HG03139 (cell line): ENCODE results near the gene KANK3.
"Not testable (repeated sequence)": the region's sequence is repeated elsewhere in the genome, so short reads cannot be mapped to it uniquely, and the experiment has no call there.

Experiments used
- ATAC-seq: cut with Tn5 transposase; IDR thresholded peaks from one replicate; pipeline ENCODE4 v1.9.1; 2021; ENCODE audit not compliant: unreplicated experiment

The KANK3 gene

DNA sequence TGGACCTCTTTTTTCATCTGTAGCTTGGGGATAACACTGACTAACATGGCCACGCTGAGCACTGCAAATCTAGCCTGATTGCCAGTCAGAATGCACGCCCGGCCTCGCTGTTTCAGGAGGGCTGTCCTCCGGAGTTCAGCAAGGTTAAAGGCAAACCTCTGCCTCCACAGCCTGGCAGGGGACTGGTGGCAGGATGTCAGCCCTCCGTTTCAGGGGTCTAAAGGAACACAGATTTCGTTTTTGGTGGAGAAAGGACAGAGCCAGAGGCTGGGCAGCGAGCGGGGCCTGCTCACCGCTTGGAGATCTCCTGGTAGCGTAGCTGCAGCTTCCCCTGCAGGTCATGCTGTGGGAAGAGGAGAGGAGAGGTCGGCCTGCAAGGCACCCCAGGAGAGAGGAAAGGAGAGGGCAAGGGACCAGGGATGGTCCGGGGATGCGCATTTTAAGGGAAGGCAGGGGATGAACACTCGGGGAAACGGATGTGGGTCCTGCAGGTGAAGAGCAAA is 22.4 kb downstream of the KANK3 start:
- no peak for ATAC-seq

DNA sequence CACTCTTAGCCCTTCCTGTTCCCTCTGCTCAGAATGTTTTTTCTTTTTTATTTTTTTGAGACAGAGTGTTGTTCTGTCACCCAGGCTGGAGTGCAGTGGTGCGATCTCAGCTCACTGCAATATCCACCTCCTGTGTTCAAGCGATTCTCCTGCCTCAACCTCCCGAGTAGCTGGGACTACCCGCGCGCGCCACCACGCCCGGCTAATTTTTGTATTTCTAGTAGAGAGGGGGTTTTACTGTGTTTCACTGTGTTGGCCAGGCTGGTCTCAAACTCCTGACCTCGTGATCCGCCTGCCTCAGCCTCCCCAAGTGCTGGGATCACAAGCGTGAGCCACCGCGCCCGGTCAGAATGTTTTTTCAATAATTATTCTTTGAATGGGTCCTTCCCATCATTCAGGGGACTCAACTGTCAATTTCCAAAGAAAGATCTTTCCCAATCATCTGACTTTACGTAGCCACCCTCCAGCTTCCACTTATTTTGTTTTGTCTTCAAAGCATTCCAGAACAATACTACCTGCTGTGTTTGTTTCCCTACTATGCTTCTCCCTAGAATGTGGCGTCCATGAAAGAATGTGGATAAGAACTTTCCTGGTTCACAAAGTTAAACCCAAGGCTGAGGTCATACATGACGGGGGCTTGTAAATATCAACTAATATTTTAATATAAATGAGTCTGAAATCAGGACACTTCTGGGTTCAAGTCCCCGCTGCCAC is 23.1 kb downstream of the KANK3 start:
- ATAC-seq: no peak

DNA sequence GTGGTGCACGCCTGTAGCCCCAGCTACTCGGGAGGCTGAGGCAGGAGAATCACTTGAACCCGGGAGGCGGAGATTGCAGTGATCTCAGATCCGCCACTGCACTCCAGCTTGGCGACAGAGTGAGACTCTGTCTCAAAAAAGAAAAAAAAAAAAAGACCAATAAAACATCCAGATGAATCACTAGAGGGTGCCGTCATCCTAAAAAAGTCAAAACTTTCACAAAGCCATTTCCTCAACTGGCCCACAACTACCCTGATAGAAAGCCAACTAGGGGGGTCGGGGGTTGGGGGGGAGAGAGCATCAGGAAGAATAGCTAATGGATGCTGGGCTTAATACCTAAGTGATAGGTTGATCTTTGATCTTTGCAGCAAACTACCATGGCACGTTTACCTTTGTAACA is 24.2 kb downstream of the KANK3 start:
- ATAC-seq: not testable (repeated sequence)

DNA sequence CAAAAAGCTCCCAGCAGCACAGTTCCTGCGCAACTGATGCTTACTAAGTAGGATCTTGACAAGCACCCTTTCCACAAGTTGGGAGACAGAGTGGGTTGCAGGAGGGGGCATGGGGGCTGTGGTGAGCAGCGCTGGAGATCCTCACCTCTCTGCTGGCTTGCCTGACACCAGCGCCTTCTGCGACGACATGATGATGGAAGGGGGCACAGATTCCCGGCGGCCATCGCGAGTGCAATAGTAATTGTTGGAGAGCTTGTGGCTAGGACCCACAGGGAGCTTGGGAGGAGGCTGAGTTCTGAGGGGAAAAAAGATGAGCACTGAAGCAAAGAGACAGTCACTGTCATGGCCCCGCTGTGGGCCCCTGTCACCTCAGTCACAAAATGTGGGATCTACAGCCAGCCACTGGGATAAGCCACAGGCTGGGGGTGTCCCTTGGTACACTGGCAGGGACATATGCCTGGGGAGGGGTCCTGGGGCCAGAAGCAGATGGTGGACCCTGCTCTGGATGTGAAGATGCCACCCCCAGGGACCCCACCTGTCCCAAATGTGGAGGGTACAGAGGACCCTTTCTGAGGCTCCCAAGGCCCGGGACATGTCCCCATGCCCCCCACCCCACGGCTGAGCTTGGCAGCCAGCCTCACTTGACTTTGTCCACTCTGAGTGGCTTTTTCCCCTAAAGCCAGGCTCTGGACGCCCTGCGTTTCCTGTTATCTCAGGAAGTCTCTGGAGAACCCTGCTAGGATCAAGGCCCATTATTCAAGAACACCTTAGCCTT is 26.5 kb downstream of the KANK3 start:
- ATAC-seq: no peak

DNA sequence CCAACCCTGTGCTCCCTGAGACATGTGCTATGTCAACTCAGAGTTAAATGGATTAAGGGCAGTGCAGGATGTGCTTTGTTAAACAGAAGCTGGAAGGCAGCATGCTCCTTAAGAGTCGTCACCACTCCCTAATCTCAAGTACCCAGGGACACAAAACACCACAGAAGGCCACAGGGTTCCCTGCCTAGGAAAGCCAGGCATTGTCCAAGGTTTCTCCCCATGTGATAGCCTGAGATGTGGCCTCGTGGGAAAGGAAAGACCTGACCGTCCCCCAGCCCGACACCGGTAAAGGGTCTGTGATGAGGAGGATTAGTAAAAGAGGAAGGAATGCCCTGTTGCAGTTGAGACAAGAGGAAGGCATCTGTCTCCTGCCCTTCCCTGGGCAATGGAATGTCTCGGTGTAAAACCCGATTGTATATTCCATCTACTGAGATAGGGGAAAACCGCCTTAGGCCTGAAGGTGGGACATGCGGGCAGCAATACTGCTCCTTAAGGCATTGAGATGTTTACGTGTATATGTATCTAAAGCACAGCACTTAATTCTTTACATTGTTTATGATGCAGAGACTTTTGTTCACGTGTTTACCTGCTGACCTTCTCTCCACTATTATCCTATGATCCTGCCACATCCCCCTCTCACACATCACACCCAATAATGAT is 28.0 kb downstream of the KANK3 start:
- ATAC-seq: not testable (repeated sequence)

DNA sequence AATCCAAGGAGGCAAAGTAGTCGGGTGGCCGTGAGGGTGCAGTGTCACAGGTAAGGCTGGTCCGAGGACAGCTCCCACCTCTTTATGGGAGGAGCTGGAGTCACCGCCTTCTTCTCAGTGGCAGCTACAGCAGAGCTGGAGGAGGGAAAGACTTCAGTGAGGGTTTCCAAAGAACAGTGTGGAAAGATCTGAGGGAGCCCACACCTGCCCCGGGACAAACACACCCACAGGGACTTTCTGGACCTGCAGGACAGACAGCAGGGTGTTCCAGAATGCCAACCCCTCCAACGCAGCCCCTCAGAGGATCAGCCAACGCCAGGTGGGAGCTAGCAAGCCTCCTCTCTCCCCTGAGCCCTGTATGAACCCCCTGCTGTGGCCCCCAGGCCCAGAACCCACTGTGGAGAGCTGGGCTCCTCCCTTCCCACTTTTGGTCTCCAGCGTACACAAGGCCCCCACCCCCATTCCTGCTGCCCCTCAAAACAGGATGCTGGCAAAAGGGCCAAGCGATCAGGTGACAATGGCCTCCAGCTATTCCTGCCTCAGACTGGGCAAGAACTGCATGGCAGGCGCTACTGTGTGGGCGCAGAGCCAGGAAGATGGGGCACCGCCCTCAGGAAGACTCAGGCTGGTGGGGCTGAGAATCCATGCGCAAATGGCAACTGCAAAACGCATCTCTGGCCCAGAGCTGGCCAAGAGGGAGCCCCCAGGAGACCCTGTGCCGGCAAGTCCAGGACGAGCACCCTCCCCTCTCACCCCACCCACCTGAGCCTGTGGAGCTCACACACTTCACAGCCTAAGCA is 31.4 kb downstream of the KANK3 start:
- ATAC-seq: no peak

DNA sequence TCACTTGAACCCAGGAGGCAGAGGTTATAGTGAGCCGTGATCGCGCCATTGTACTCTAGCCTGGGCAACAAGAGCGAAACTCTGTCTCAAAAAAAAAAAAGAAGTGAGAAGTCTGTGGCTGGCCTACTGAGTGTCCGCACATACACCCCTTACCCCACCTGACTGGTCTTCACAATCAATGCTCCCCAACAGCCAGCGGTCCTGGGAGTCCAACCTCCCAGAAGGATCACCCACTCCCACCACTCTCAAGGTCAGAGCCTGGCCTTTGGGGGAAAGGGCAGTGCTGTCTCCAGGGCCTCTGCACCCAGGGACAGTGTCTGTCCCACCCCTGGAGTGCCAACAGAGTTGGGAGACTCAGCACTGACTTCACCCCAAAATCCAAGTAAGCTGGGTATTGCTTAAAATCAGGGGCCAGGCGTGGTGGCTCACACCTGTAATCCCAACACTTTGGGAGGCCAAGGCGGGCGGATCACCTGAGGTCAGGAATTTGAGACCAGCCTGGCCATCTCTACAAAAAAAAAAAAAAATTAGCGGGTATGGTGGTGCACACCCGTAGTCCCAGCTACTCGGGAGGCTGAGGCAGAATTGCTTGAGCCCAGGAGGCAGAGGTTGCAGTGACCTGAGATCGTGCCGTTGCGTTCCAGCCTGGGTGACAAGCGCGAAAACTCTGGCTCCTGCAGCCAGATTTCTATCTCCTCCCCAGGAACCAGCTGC is 32.6 kb downstream of the KANK3 start:
- no peak for ATAC-seq

DNA sequence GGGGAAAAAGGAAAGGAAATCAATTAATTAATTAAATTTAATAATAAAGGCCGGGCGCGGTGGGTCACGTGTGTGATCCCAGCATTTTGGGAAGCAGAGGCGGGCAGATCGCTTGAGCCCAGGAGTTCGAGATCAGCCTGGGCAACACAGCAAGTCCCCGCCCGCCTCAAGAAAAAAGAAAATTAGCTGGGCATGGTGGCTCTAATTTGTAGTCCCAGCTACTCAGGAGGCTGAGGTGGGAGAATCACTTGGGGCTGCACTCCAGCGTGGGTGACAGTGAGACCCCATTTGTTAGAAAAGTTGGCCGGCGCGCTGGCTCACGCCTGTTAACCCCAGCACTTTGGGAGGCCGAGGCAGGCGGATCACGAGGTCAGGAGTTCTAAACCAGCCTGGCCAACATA is 34.2 kb downstream of the KANK3 start:
- ATAC-seq: no peak

DNA sequence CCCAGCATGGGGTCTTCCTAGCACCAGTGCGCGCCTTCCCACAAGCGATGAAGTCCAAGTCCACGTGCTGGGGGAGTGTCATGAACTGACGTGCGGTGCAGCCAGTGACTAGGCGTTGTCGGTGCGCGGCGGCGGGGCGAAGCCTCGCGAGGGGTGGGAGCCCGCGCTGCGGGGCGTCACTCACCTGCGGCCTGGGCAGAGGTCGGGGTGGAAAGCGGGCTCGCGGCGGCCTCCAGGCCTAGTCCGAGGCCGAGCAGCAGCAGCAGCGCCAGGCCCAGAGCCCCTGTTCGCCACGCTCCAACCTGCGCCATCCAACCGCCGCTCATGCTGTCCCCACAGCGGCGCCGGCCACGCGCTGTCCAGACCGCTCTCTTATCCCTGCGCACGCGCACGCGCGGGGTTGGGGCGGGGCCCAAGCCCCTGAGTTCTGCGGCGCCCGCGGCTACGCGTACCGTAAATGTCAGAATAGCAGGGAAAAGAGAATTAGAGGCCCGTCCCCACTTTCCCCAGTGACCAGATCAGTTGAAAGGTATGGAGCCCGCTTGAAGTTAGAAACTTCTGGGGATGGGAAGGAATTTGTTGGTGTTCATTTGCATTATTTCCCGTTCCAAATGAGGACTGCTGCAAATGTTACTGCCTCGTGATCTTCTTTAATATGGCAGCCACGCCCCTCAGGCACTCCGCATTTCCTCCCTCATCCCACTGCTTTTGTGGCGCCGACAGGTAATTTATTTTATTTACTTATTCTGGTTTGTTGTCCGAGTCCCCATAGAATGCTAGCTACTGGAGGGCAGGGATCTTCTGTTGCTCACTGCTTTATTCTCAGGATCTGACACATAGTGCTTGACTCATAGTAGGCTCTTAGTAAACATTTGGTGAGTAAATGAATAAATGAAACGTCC is 34.8 kb downstream of the KANK3 start, which contains the start of gene CD320:
Gene CD320, minus strand, starts transcription at position 394 of the 902 bp plus-strand sequence. Its CDS starts 68 bp downstream, at position 326.
- peak; percentile 68 for ATAC-seq

DNA sequence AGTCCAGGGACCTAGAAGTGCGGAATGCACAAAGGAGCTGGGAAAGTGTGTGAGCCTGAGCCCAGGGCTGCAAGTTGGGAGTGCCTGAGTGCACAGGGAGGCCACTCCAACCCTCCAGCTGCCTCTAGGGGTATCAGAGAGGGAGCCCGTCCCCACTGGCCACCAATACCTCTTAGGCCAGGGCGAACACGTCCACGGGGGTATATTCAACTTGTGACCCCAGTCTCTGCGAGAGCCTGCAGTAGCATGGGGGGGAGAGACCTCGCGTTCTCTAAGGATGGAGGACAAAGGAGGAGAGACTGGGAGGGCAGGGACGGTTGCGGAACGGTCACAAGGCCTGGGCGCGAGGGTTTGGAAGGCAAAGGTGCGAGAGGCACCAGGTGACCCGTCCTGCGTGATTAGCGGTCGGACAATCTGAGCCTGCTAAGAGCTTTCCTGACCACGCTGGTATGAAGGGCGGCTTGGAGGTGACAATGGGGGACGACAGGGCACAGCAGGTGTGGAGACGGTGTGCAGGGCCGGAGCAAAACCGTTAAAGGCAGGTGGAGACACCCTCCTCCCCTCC is 35.6 kb downstream of the KANK3 start:
- ATAC-seq: no peak

DNA sequence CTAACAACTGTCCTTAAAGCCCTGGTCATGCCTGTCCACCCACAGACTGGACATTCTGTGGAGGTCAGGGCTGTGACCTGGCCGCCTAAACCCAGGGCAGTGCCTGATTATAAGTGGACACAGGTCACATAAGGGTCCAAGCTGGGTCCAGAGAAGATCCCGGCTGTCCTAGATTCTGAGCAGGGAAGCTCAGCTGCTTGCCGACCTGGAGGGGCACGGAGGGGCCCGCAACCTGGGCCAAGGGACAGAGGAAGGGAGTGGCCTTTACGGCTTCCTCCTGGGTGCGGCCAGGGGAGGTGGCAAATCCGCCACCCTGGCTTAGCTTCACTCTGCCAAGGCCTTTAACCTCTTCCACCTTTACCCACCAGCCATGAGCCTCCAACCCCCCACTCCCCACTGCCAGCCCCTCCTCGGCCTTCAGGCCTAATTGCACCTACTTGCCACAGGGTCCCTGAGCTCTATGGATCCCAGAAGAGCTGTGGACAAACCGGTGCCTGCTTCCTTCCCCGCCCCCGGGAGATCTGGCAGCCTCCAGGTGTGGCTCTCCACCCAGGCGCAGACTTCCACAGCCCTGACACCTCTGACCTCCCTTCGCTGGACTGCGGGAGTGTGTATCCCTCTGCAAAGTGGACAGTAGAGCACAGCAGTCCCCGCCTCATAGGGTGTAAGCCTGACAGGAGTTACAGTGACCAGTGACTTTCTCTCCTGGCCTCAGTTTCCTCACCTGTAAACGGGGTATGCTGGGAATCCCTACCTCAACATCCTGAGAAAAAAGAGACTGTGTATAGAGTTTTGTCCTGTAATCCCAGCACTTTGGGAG is 36.6 kb downstream of the KANK3 start:
- no peak for ATAC-seq

DNA sequence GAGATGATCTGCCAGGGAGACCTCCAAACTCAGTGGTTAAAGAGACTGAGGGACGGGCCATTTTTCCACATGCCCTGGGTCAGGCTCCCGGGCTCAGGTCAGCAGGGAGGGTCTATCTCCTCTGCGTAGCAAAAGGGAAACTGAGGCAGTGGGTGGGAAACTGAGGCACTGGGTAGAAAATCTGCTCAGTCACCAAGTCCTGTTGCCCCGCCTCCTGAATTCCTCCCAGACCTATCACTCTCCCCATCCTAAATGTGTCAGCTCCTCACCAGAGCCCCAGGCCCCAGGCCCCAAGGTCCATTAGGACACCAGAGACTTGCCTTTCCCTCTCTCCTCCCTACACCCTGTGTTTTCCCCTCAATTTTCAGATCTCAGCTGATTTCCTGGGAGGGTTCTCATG is 37.3 kb downstream of the KANK3 start:
- no peak for ATAC-seq

DNA sequence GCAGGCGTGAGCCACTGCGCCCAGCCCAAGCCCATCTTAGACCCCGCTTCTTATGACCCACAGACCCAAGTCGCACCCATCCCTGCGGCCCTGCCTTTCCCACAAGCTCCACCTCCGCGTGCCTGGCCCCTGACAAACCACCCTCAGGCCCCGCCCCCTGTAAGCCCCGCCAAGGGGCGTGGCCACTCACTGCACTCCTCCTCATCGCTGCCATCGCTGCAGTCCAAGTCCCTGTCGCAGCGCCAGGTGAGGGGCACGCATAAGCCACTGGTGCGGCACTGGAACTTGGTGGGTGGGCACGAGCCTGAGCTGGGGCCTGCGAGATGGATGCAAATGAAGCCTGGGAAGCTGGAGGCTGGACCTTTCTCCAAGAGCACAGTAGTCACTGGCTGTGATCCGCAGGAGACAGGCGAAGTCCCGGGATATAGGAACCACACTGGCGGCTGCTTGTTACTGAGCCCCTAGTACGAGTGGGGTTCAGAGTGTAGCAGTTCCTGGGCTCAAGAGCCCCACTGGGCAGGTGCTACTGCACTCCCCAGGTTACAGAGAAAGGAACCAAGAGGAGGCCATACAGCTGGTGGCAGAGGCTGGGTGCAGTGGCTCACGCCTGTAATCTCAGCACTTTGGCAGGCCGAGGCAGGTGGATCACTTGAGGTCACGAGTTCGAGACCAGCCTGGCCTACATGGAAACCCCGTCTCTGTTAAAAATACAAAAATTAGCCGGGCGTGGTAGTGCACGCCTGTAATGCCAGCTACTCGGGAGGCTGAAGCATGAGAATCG is 38.0 kb downstream of the KANK3 start:
- no peak for ATAC-seq

DNA sequence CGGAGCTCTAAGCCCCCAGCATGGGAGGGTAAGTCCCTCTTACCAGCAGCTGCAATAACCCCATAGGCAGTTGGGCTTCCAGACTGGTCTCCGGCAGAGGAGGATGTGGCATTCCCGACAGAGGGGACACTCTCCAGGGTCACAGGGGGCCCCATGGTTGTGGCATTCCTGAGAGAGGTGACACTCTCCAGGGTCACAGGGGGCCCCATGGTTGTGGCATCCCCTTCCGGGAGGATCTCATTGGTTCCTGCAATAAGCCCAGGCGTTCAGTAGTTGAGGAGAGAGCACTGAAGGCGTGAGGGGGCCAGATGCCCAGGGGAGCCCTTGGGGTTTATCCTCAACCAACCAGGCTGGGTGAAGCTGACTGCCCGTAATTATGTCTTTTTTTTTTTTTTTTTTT is 40.3 kb downstream of the KANK3 start:
- no peak for ATAC-seq

DNA sequence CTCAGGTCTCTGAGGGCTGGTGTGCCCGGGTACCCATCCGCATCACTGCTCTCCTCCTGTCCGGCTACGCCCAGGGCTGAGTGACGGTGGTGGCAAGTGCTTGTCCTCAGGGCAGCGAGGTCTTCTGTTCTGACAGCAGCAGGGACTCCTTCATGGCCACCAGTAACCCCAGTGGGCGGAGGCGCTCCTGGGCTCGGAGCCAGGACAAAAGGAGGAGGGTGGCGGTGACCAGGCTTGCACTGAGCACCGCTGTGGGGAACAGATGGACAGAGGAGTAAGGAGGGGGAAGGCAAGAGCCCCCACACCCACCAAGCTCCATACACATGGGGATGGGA is 40.7 kb downstream of the KANK3 start:
- ATAC-seq: no peak

DNA sequence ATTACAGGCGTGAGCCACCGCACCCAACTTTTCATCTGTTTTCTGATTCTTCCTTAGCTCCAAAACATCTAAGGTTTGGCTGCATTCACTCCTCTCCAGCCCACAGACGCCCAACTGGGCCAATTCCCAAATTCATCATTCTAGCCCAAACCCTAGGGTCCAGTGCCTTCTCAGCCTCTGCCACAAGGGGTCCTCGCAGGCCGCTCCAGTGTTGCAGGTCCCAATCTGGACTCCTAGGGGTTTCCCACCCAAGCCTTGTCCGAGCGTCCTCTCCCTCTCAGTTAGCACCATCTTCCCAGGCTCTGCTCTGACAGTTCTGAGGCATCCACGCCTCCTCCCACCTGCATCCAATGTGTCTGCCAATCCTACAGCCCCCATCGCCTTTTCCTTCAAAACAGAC is 51.7 kb downstream of the KANK3 start:
- not testable (repeated sequence) for ATAC-seq

DNA sequence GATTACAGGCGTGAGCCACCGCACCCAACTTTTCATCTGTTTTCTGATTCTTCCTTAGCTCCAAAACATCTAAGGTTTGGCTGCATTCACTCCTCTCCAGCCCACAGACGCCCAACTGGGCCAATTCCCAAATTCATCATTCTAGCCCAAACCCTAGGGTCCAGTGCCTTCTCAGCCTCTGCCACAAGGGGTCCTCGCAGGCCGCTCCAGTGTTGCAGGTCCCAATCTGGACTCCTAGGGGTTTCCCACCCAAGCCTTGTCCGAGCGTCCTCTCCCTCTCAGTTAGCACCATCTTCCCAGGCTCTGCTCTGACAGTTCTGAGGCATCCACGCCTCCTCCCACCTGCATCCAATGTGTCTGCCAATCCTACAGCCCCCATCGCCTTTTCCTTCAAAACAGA is 66.6 kb downstream of the KANK3 start:
- not testable (repeated sequence) for ATAC-seq
